ENCODE data around the gene GRID2.
A peak's percentile ranks its signal among the peaks of the same experiment; 100 is the strongest.

DNA sequence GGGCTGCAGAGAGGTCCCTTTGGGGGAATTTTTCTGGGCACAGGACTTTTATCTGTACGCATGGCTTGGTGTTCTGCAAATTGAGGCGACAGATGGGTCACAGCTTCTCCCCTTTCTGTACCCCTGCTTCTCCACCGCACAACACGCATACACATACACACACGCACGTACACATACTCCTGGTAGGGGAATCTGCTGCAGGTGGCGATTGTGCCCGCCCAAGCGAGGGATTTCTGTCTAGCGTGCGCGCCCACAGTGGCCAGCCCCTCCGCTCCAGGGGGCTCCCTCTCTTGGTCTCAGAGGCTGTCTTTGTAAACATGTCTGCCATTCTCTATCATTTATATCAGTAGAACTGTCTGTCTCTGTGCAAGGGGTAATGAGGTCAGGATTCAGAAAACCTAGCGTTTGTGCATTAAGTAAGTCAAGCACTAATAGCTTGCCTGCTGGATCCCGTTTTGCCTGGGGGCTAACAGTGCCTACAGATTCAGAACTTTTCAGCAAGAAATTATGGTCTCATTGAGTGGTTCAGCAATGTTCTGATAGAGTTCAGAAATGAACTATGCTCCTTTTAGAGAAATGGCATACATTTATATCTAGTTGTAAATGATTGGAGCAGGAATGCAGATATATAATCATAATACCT is 2.2 kb downstream of the GRID2 start:
- TF ChIP-seq, protein P1, sequence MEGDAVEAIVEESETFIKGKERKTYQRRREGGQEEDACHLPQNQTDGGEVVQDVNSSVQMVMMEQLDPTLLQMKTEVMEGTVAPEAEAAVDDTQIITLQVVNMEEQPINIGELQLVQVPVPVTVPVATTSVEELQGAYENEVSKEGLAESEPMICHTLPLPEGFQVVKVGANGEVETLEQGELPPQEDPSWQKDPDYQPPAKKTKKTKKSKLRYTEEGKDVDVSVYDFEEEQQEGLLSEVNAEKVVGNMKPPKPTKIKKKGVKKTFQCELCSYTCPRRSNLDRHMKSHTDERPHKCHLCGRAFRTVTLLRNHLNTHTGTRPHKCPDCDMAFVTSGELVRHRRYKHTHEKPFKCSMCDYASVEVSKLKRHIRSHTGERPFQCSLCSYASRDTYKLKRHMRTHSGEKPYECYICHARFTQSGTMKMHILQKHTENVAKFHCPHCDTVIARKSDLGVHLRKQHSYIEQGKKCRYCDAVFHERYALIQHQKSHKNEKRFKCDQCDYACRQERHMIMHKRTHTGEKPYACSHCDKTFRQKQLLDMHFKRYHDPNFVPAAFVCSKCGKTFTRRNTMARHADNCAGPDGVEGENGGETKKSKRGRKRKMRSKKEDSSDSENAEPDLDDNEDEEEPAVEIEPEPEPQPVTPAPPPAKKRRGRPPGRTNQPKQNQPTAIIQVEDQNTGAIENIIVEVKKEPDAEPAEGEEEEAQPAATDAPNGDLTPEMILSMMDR (IDR thresholded peaks at IDR 0.05): no peak
- TF ChIP-seq, protein P2, sequence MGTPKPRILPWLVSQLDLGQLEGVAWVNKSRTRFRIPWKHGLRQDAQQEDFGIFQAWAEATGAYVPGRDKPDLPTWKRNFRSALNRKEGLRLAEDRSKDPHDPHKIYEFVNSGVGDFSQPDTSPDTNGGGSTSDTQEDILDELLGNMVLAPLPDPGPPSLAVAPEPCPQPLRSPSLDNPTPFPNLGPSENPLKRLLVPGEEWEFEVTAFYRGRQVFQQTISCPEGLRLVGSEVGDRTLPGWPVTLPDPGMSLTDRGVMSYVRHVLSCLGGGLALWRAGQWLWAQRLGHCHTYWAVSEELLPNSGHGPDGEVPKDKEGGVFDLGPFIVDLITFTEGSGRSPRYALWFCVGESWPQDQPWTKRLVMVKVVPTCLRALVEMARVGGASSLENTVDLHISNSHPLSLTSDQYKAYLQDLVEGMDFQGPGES (IDR thresholded peaks at IDR 0.05; ENCODE audit: low read depth, low read length): no peak
- TF ChIP-seq, protein P3, sequence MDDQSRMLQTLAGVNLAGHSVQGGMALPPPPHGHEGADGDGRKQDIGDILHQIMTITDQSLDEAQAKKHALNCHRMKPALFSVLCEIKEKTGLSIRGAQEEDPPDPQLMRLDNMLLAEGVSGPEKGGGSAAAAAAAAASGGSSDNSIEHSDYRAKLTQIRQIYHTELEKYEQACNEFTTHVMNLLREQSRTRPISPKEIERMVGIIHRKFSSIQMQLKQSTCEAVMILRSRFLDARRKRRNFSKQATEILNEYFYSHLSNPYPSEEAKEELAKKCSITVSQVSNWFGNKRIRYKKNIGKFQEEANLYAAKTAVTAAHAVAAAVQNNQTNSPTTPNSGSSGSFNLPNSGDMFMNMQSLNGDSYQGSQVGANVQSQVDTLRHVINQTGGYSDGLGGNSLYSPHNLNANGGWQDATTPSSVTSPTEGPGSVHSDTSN (IDR thresholded peaks at IDR 0.05): no peak
- TF ChIP-seq CHD2 (IDR thresholded peaks at IDR 0.05; ENCODE audit: low read length, partially characterized antibody) (no peak), GATA2 (CRISPR knock-in tag; IDR thresholded peaks at IDR 0.05) (peak; percentile 11), TCF12 (IDR thresholded peaks at IDR 0.05) (no peak), MXI1 (IDR thresholded peaks at IDR 0.05; ENCODE audit: low read depth, low read length) (0 out of 2 replicates have a peak, but pooled peaks have one; percentile 2)

Measured in SK-N-SH (cell line).